PC-3 (cell line): ENCODE results near the gene LCP1. TPM values are rescaled to one million over a fixed set of nuclear protein-coding genes. Genes with fewer than 3 reads are reported as not detected.

Source experiments
- ATAC-seq: fragments of 200-7000 bp; cut with Tn5 transposase; 2 replicates; pipeline ENCODE4 v1.9.1; 2020; ENCODE audit warnings: mild to moderate bottlenecking, moderate library complexity
- BruUV-seq: library from RNA; stranded (reverse); fragments of 400-500 nt; replicated peaks from 2 replicates; lab custom pipeline; 2021; lab: Mats Ljungman, UMichigan
- CTCF ChIA-PET: fragments of 300-600 bp; sonication (Branson Sonifier 250); formaldehyde crosslinking; loops from one replicate; lab custom pipeline; 2022; ENCODE audit warnings: antibody characterized with exemption; lab: Charles Lee
- POLR2A ChIA-PET: fragments of 300-600 bp; sonication (Branson Sonifier 250); formaldehyde crosslinking; loops from one replicate; lab custom pipeline; 2022; ENCODE audit warnings: antibody characterized with exemption; ENCODE audit not compliant: unreplicated experiment; lab: Charles Lee
- DNase-seq: peaks from one replicate; pipeline ENCODE4 v3.0.0-alpha.2; 2015
- H2AFZ ChIP-seq: fragments of 300-600 bp; sonication (generic); 2 replicates; pipeline ENCODE4 v1.6.0; 2016; ENCODE audit warnings: antibody characterized with exemption, low read length
- H3F3A ChIP-seq: fragments of 300-600 bp; sonication (generic); one replicate; pipeline ENCODE4 v1.6.0; 2017; ENCODE audit warnings: antibody characterized with exemption, low read length, control low read depth, mild to moderate bottlenecking; ENCODE audit not compliant: unreplicated experiment
- H3K27ac ChIP-seq: fragments of 300-600 bp; sonication (generic); 2 replicates; pipeline ENCODE4 v1.5.1; 2016; ENCODE audit warnings: mild to moderate bottlenecking, low read length
- H3K27me3 ChIP-seq: fragments of 300-600 bp; sonication (generic); 2 replicates; pipeline ENCODE4 v1.6.1; 2016; ENCODE audit warnings: low read length, mixed read lengths
- H3K36me3 ChIP-seq: fragments of 300-600 bp; sonication (generic); 2 replicates; pipeline ENCODE4 v1.6.1; 2016; ENCODE audit warnings: low read depth, mixed run types, low read length, mixed read lengths
- H3K4me1 ChIP-seq: fragments of 300-600 bp; sonication (generic); 2 replicates; pipeline ENCODE4 v1.5.1; 2016; ENCODE audit warnings: low read length; ENCODE audit not compliant: insufficient read depth
- H3K4me2 ChIP-seq: fragments of 300-600 bp; sonication (generic); 2 replicates; pipeline ENCODE4 v1.6.0; 2016; ENCODE audit warnings: low read length
- H3K4me3 ChIP-seq: fragments of 300-600 bp; sonication (generic); 2 replicates; pipeline ENCODE4 v1.5.1; 2016; ENCODE audit warnings: mild to moderate bottlenecking, low read length, mixed read lengths
- H3K79me2 ChIP-seq: fragments of 300-600 bp; sonication (generic); 2 replicates; pipeline ENCODE4 v1.6.1; 2017; ENCODE audit warnings: low read length, mixed read lengths
- H3K9ac ChIP-seq: fragments of 300-600 bp; sonication (generic); 2 replicates; pipeline ENCODE4 v1.6.0; 2016; ENCODE audit warnings: mild to moderate bottlenecking, low read length
- H3K9me2 ChIP-seq: fragments of 300-600 bp; sonication (generic); replicated peaks from 2 replicates; pipeline ENCODE4 v1.6.1; 2016; ENCODE audit warnings: mixed run types, low read length, mixed read lengths
- H3K9me3 ChIP-seq: fragments of 300-600 bp; sonication (generic); 2 replicates; pipeline ENCODE4 v1.6.1; 2016; ENCODE audit warnings: low read length, mixed read lengths
- H4K20me1 ChIP-seq: fragments of 300-600 bp; sonication (generic); 2 replicates; pipeline ENCODE4 v1.6.1; 2016; ENCODE audit warnings: low read length, mixed read lengths
- CTCF ChIP-seq: fragments of 300-600 bp; sonication (generic); conservative IDR thresholded peaks from 2 replicates; pipeline ENCODE4 v1.5.1; 2017; ENCODE audit warnings: antibody characterized with exemption, low read depth, mild to moderate bottlenecking, low read length
- EZH2 ChIP-seq: fragments of 300-600 bp; sonication (generic); IDR thresholded peaks from one replicate; pipeline ENCODE4 v1.6.1; 2017; ENCODE audit warnings: antibody characterized with exemption, mild to moderate bottlenecking, low read length; ENCODE audit not compliant: unreplicated experiment
- EZH2phosphoT487 ChIP-seq: fragments of 300-600 bp; sonication (generic); IDR thresholded peaks from 2 replicates; pipeline ENCODE4 v1.6.1; 2018; ENCODE audit warnings: mild to moderate bottlenecking, antibody characterized with exemption, low read length, borderline replicate concordance
- intact Hi-C: fragments of 100-400 bp; cut with micrococcal nuclease; formaldehyde crosslinking; loops from 2 replicates; pipeline ENCODE4 v1.9.0; 2023
- total RNA-seq: library from RNA; depleted of rRNA; stranded (reverse); fragments of >200 nt; gene quantifications from 2 replicates; pipeline ENCODE4 v1.2.3, GENCODE V29; 2014

LCP1 gene
- total RNA-seq, 1 experiment from 2014 or later, result 143 TPM

- H3K36me3 ChIP-seq, result no peaks in the 10 kb centered on the region; the same call in 1 of the 2 replicates
- peaks cover 13% of the 10 kb centered on the region; the same call in 1 of the 2 replicates for H3K4me1 ChIP-seq
- DNase-seq (no peak), ATAC-seq (no peak)
- no TSS peak for BruUV-seq
- H3K4me3 ChIP-seq, result no peak overlapping the region
- H3K79me2 ChIP-seq, result peaks cover 100% of the 10 kb centered on the region
- H3F3A ChIP-seq, result no peaks in the 10 kb centered on the region
- no peaks in the 10 kb centered on the region for H3K9me2 ChIP-seq
- intact Hi-C loops, result no loop called here
- H3K9me3 ChIP-seq, result no peaks in the 10 kb centered on the region
- peaks cover 5% of the 10 kb centered on the region; the same call in 1 of the 2 replicates for H4K20me1 ChIP-seq
- no peak overlapping the region for H3K4me2 ChIP-seq
- H2AFZ ChIP-seq, result no peak overlapping the region
- H3K27me3 ChIP-seq, result no peaks in the 10 kb centered on the region
- TF ChIP-seq CTCF (no peak), EZH2phosphoT487 (no peak), EZH2 (no peak)
- POLR2A ChIA-PET, result no interaction called here
- H3K9ac ChIP-seq, result no peak overlapping the region
- no peak overlapping the region for H3K27ac ChIP-seq
- CTCF ChIA-PET, result no interaction called here
Measured at GRCh38 chr13:46168341-46168740, 13.6 kb downstream of the LCP1 start.

- Histone ChIP-seq H3K4me1 (peaks cover 9% of the 10 kb centered on the region; the same call in 1 of the 2 replicates), H3K9me2 (no peaks in the 10 kb centered on the region), H4K20me1 (peaks cover 5% of the 10 kb centered on the region; the same call in 1 of the 2 replicates), H3K27me3 (no peaks in the 10 kb centered on the region), H3K4me2 (no peak overlapping the region), H3K27ac (no peak overlapping the region), H3K79me2 (peaks cover 87% of the 10 kb centered on the region), H3K9me3 (no peaks in the 10 kb centered on the region), H3K4me3 (no peak overlapping the region), H2AFZ (no peak overlapping the region), H3F3A (no peaks in the 10 kb centered on the region), H3K36me3 (no peaks in the 10 kb centered on the region), H3K9ac (no peak overlapping the region)
- DNase-seq (no peak), ATAC-seq (no peak; the same call in 1 of the 2 replicates)
- BruUV-seq, result no TSS peak
- ChIA-PET POLR2A (no interaction called here), CTCF (no interaction called here)
- intact Hi-C loops, result no loop called here
- no peak for TF ChIP-seq EZH2phosphoT487
- TF ChIP-seq CTCF, result no peak
Measured at GRCh38 chr13:46166947-46167610, 14.9 kb downstream of the LCP1 start.

GRCh38 chr13:46166224-46166584 lies 15.8 kb downstream of the LCP1 start:
- Histone ChIP-seq H3K27me3 (no peaks in the 10 kb centered on the region), H3K9me2 (no peaks in the 10 kb centered on the region), H3K9ac (no peak overlapping the region), H3K4me3 (no peak overlapping the region), H4K20me1 (peaks cover 5% of the 10 kb centered on the region; the same call in 1 of the 2 replicates), H3K4me2 (no peak overlapping the region), H2AFZ (no peak overlapping the region), H3K9me3 (no peaks in the 10 kb centered on the region), H3F3A (no peaks in the 10 kb centered on the region), H3K79me2 (peaks cover 84% of the 10 kb centered on the region), H3K27ac (no peak overlapping the region), H3K4me1 (peaks cover 9% of the 10 kb centered on the region; the same call in 1 of the 2 replicates), H3K36me3 (no peaks in the 10 kb centered on the region)
- DNase-seq (no peak), ATAC-seq (no peak)
- BruUV-seq, result no TSS peak
- TF ChIP-seq EZH2phosphoT487 (no peak), CTCF (no peak), EZH2 (no peak)
- intact Hi-C loops, result no loop called here
- POLR2A ChIA-PET, result no interaction called here
- CTCF ChIA-PET, result no interaction called here
